Measurements from ENCODE around the gene FAM234A. TPM values are rescaled to one million over a fixed set of nuclear protein-coding genes. Genes with fewer than 3 reads are reported as not detected.

Gene FAM234A
- total and polyA plus RNA-seq, 2 donors from 2014 or later, result 65.3 to 109 TPM

- no peak for TF ChIP-seq CTCF (IDR thresholded peaks at IDR 0.05; ENCODE audit: borderline replicate concordance, extremely low read depth, insufficient read depth)
- H3K27me3 ChIP-seq (ENCODE audit: control insufficient read depth, insufficient read depth, low read length), result no peaks in the 10 kb centered on the region
- DNase-seq (no peak), FAIRE-seq (no peak)
- no peak overlapping the region for H3K27ac ChIP-seq (ENCODE audit: low read depth in 2 of 2, low read length in 2 of 2)
- peaks cover 0 to 30% (median 14%) of the 10 kb centered on the region in 3 donors for H3K36me3 ChIP-seq (ENCODE audit: control insufficient read depth in 2 of 3, insufficient read depth in 3 of 3, low read length in 3 of 3)
- no peak overlapping the region for H3K4me3 ChIP-seq (ENCODE audit: low read length in 3 of 3)
- no peaks in the 10 kb centered on the region for H3K9me3 ChIP-seq (ENCODE audit: control insufficient read depth in 2 of 3, insufficient read depth in 1 of 3, low read length in 3 of 3)
- no peaks in the 10 kb centered on the region for H3K4me1 ChIP-seq (ENCODE audit: control insufficient read depth in 2 of 3, insufficient read depth in 2 of 3, low read depth in 1 of 3, low read length in 3 of 3)
- H3K9ac ChIP-seq (ENCODE audit: low read length in 3 of 3), result no peak overlapping the region
- intact Hi-C loops (cut with DNase I), result no loop called here
Measured at GRCh38 chr16:261031-261691, 26.5 kb downstream of the FAM234A start.

- no peaks in the 10 kb centered on the region for H3K9me3 ChIP-seq (ENCODE audit: control insufficient read depth in 2 of 3, insufficient read depth in 1 of 3, low read length in 3 of 3)
- no peak overlapping the region for H3K9ac ChIP-seq (ENCODE audit: low read length in 3 of 3)
- no peak overlapping the region for H3K27ac ChIP-seq (ENCODE audit: low read depth in 2 of 2, low read length in 2 of 2)
- intact Hi-C loops (cut with DNase I), result no loop called here
- FAIRE-seq, result no peak
- no peaks in the 10 kb centered on the region for H3K27me3 ChIP-seq (ENCODE audit: control insufficient read depth, insufficient read depth, low read length)
- no peak for DNase-seq
- no peaks in the 10 kb centered on the region for H3K4me1 ChIP-seq (ENCODE audit: control insufficient read depth in 2 of 3, insufficient read depth in 2 of 3, low read depth in 1 of 3, low read length in 3 of 3)
- no peak overlapping the region for H3K4me3 ChIP-seq (ENCODE audit: low read length in 3 of 3)
- TF ChIP-seq CTCF (IDR thresholded peaks at IDR 0.05; ENCODE audit: borderline replicate concordance, extremely low read depth, insufficient read depth), result no peak
- peaks cover 0 to 30% (median 14%) of the 10 kb centered on the region in 3 donors for H3K36me3 ChIP-seq (ENCODE audit: control insufficient read depth in 2 of 3, insufficient read depth in 3 of 3, low read length in 3 of 3)
Measured at GRCh38 chr16:262121-262745, 27.6 kb downstream of the FAM234A start.

GRCh38 chr16:263182-263774 lies 28.7 kb downstream of the FAM234A start:
- no peak overlapping the region for H3K9ac ChIP-seq (ENCODE audit: low read length in 3 of 3)
- DNase-seq (no peak), FAIRE-seq (no peak)
- intact Hi-C loops (cut with DNase I), result no loop called here
- no peak overlapping the region for H3K4me3 ChIP-seq (ENCODE audit: low read length in 3 of 3)
- H3K4me1 ChIP-seq (ENCODE audit: control insufficient read depth in 2 of 3, insufficient read depth in 2 of 3, low read depth in 1 of 3, low read length in 3 of 3), result no peaks in the 10 kb centered on the region
- no peaks in the 10 kb centered on the region for H3K27me3 ChIP-seq (ENCODE audit: control insufficient read depth, insufficient read depth, low read length)
- H3K9me3 ChIP-seq (ENCODE audit: control insufficient read depth in 2 of 3, insufficient read depth in 1 of 3, low read length in 3 of 3), result peaks cover 0 to 2% (median 0%) of the 10 kb centered on the region in 3 donors
- peaks cover 0 to 30% (median 14%) of the 10 kb centered on the region in 3 donors for H3K36me3 ChIP-seq (ENCODE audit: control insufficient read depth in 2 of 3, insufficient read depth in 3 of 3, low read length in 3 of 3)
- H3K27ac ChIP-seq (ENCODE audit: low read depth in 2 of 2, low read length in 2 of 2), result no peak overlapping the region
- no peak for TF ChIP-seq CTCF (IDR thresholded peaks at IDR 0.05; ENCODE audit: borderline replicate concordance, extremely low read depth, insufficient read depth)
